ENCODE data around the gene ZNF705A. TPM values are rescaled to one million over a fixed set of nuclear protein-coding genes. Genes with fewer than 3 reads are reported as not detected.

Gene ZNF705A
- total RNA-seq, 1 donor from 2014 or later = not detected

Other genes with a start within 250 kb of the ZNF705A start
- gene SLC2A3, start 220.8 kb upstream of the ZNF705A start, total RNA-seq = 50.6 and 52.2 TPM in 2 replicates
- 14.1 and 15.4 TPM in 2 replicates for gene FOXJ2, start 124.3 kb upstream of the ZNF705A start, total RNA-seq
- not detected in 2 replicates for gene C3AR1, start 90.7 kb upstream of the ZNF705A start, total RNA-seq
- gene NECAP1, start 74.7 kb upstream of the ZNF705A start, total RNA-seq = 25.7 and 27.3 TPM in 2 replicates
- not detected in 2 replicates for gene CLEC4A, start 33.4 kb upstream of the ZNF705A start, total RNA-seq
- not detected in 2 replicates for gene FAM90A1, start 70.6 kb downstream of the ZNF705A start, total RNA-seq

Data from neural crest cell (in vitro differentiated cells).